MM.1S (cell line): ENCODE measurements around the gene PHF19.

Experiments used
- DNase-seq: peaks from one replicate; pipeline ENCODE4 v3.0.0-alpha.2; 2015
- H2AFZ ChIP-seq: fragments of 300-600 bp; sonication (generic); 2 replicates; pipeline ENCODE4 v1.6.0; 2016; ENCODE audit warnings: antibody characterized with exemption, low read length
- H3F3A ChIP-seq: fragments of 300-600 bp; sonication (generic); 2 replicates; pipeline ENCODE4 v1.6.1; 2016; ENCODE audit warnings: mild to moderate bottlenecking, antibody characterized with exemption, low read length, moderate library complexity, mixed read lengths; ENCODE audit not compliant: insufficient read depth
- H3K27ac ChIP-seq: fragments of 300-600 bp; sonication (generic); 2 replicates; pipeline ENCODE4 v1.5.1; 2016; ENCODE audit warnings: mild to moderate bottlenecking, low read length
- H3K27me3 ChIP-seq: fragments of 300-600 bp; sonication (generic); replicated peaks from 2 replicates; pipeline ENCODE4 v1.6.0; 2016; ENCODE audit warnings: low read length; ENCODE audit not compliant: insufficient read depth
- H3K36me3 ChIP-seq: fragments of 300-600 bp; sonication (generic); replicated peaks from 2 replicates; pipeline ENCODE4 v1.6.1; 2016; ENCODE audit warnings: mild to moderate bottlenecking, low read length, mixed read lengths; ENCODE audit not compliant: insufficient read depth
- H3K4me1 ChIP-seq: fragments of 300-600 bp; sonication (generic); 2 replicates; pipeline ENCODE4 v1.6.1; 2016; ENCODE audit warnings: low read length, mixed read lengths
- H3K4me2 ChIP-seq: fragments of 300-600 bp; sonication (generic); 2 replicates; pipeline ENCODE4 v1.6.0; 2016; ENCODE audit warnings: low read depth, low read length
- H3K4me3 ChIP-seq: fragments of 300-600 bp; sonication (generic); 2 replicates; pipeline ENCODE4 v1.5.1; 2016; ENCODE audit warnings: low read length, mixed read lengths
- H3K79me2 ChIP-seq: fragments of 300-600 bp; sonication (generic); 2 replicates; pipeline ENCODE4 v1.6.1; 2016; ENCODE audit warnings: mixed run types, low read length, mixed read lengths
- H3K9ac ChIP-seq: fragments of 300-600 bp; sonication (generic); 2 replicates; pipeline ENCODE4 v1.6.1; 2016; ENCODE audit warnings: low read length, mixed read lengths
- H3K9me2 ChIP-seq: fragments of 300-600 bp; sonication (generic); replicated peaks from 2 replicates; pipeline ENCODE4 v1.6.1; 2016; ENCODE audit warnings: mild to moderate bottlenecking, low read length, mixed read lengths; ENCODE audit not compliant: insufficient read depth
- H3K9me3 ChIP-seq: fragments of 300-600 bp; sonication (generic); replicated peaks from 2 replicates; pipeline ENCODE4 v1.6.1; 2016; ENCODE audit warnings: mild to moderate bottlenecking, low read length, mixed read lengths; ENCODE audit not compliant: insufficient read depth
- H4K20me1 ChIP-seq: fragments of 300-600 bp; sonication (generic); 2 replicates; pipeline ENCODE4 v1.6.1; 2016; ENCODE audit warnings: mild to moderate bottlenecking, low read length, moderate library complexity, mixed read lengths; ENCODE audit not compliant: insufficient read depth
- CTCF ChIP-seq: fragments of 300-600 bp; sonication (generic); IDR thresholded peaks from 2 replicates; pipeline ENCODE4 v1.5.1; 2016; ENCODE audit warnings: antibody characterized with exemption, low read length, mixed read lengths
- EZH2 ChIP-seq: fragments of 300-600 bp; sonication (generic); optimal IDR thresholded peaks from 2 replicates; pipeline ENCODE3; 2017; ENCODE audit warnings: low read depth, mild to moderate bottlenecking, antibody characterized with exemption, low read length, mixed read lengths
- EZH2phosphoT487 ChIP-seq: fragments of 300-600 bp; sonication (generic); IDR thresholded peaks from 2 replicates; pipeline ENCODE4 v1.6.1; 2018; ENCODE audit warnings: antibody characterized with exemption, low read length

PHF19 gene

GRCh38 chr9:120855827-120856670 is 20.9 kb downstream of the PHF19 start:
- Histone ChIP-seq H3K9me3 (no peaks in the 10 kb centered on the region), H3K9ac (no peak overlapping the region), H3K4me3 (no peak overlapping the region), H2AFZ (no peak overlapping the region), H3K4me1 (no peaks in the 10 kb centered on the region), H3K9me2 (no peaks in the 10 kb centered on the region), H3K27ac (no peak overlapping the region), H3K27me3 (no peaks in the 10 kb centered on the region), H4K20me1 (no peaks in the 10 kb centered on the region; the same call in 1 of the 2 replicates), H3K79me2 (no peaks in the 10 kb centered on the region), H3F3A (peaks cover 3% of the 10 kb centered on the region; the same call in 1 of the 2 replicates), H3K36me3 (peaks cover 5% of the 10 kb centered on the region; the same call in 1 of the 2 replicates), H3K4me2 (no peak overlapping the region)
- no peak for DNase-seq
- no peak for TF ChIP-seq CTCF
- TF ChIP-seq EZH2, result no peak
- no peak for TF ChIP-seq EZH2phosphoT487

- H3K4me3 ChIP-seq, result no peak overlapping the region
- no peaks in the 10 kb centered on the region; the same call in 1 of the 2 replicates for H3K36me3 ChIP-seq
- H3K79me2 ChIP-seq, result peaks cover 2% of the 10 kb centered on the region; the same call in 1 of the 2 replicates
- no peaks in the 10 kb centered on the region; the same call in 1 of the 2 replicates for H4K20me1 ChIP-seq
- no peak overlapping the region for H2AFZ ChIP-seq
- no peaks in the 10 kb centered on the region for H3K4me1 ChIP-seq
- H3K4me2 ChIP-seq, result no peak overlapping the region
- no peak for DNase-seq
- H3K27me3 ChIP-seq, result no peaks in the 10 kb centered on the region
- peaks cover 3% of the 10 kb centered on the region; the same call in 1 of the 2 replicates for H3F3A ChIP-seq
- no peaks in the 10 kb centered on the region for H3K9me3 ChIP-seq
- TF ChIP-seq CTCF (no peak), EZH2phosphoT487 (no peak), EZH2 (no peak)
- H3K9ac ChIP-seq, result no peak overlapping the region
- H3K27ac ChIP-seq, result no peak overlapping the region
- no peaks in the 10 kb centered on the region for H3K9me2 ChIP-seq
Measured at GRCh38 chr9:120854596-120855327, 22.2 kb downstream of the PHF19 start.

GRCh38 chr9:120853198-120853597 is 23.8 kb downstream of the PHF19 start:
- Histone ChIP-seq H3K4me1 (no peaks in the 10 kb centered on the region), H3K9me2 (no peaks in the 10 kb centered on the region), H3K9me3 (no peaks in the 10 kb centered on the region), H3K9ac (no peak overlapping the region), H3K27ac (no peak overlapping the region), H3K79me2 (peaks cover 12% of the 10 kb centered on the region), H2AFZ (no peak overlapping the region), H3K4me2 (no peak overlapping the region), H4K20me1 (no peaks in the 10 kb centered on the region; the same call in 1 of the 2 replicates), H3K36me3 (no peaks in the 10 kb centered on the region; the same call in 1 of the 2 replicates), H3K4me3 (no peak overlapping the region), H3F3A (peaks cover 3% of the 10 kb centered on the region; the same call in 1 of the 2 replicates), H3K27me3 (no peaks in the 10 kb centered on the region)
- TF ChIP-seq EZH2phosphoT487 (no peak), EZH2 (no peak), CTCF (no peak)
- no peak for DNase-seq
